NCI-H187 treated with DMSO at 0.1 percent for 48 hours (cell line): ENCODE measurements around the gene QPCT.

Experiments used
- DNase-seq: peaks from one replicate; lab custom pipeline; 2025; lab: John Stamatoyannopoulos, UW

The QPCT gene

GRCh38 chr2:37324786-37325624 lies 19.4 kb upstream of the QPCT start, which contains the start of gene PRKD3:
PRKD3 (minus strand) TSS chr2:37324833; CDS start chr2:37316524, 8,309 bp downstream.
- no peak for DNase-seq

GRCh38 chr2:37325625-37326071 lies 18.8 kb upstream of the QPCT start:
- DNase-seq = no peak

GRCh38 chr2:37326285-37326684 lies 18.1 kb upstream of the QPCT start:
- no peak for DNase-seq

- DNase-seq = no peak
Observed at GRCh38 chr2:37326866-37327634, 17.4 kb upstream of the QPCT start.

- DNase-seq = no peak
Observed at GRCh38 chr2:37330681-37331080, 13.7 kb upstream of the QPCT start.

GRCh38 chr2:37332560-37332959 lies 11.9 kb upstream of the QPCT start:
- no peak for DNase-seq

- no peak for DNase-seq
Observed at GRCh38 chr2:37333256-37333655, 11.2 kb upstream of the QPCT start.

- no peak for DNase-seq
Observed at GRCh38 chr2:37335604-37336003, 8.8 kb upstream of the QPCT start.

- DNase-seq = no peak
Observed at GRCh38 chr2:37337620-37338280, 6.7 kb upstream of the QPCT start.

GRCh38 chr2:37338933-37339332 lies 5.5 kb upstream of the QPCT start:
- no peak for DNase-seq

GRCh38 chr2:37340637-37341036 lies 3.8 kb upstream of the QPCT start:
- no peak for DNase-seq

- DNase-seq = no peak
Observed at GRCh38 chr2:37342591-37343220, 1.7 kb upstream of the QPCT start.

- DNase-seq = no peak
Observed at GRCh38 chr2:37343537-37344434, 644 bp upstream of the QPCT start.

GRCh38 chr2:37348155-37348554 lies 3.7 kb downstream of the QPCT start:
- DNase-seq = no peak

- DNase-seq = peak; percentile 15
Observed at GRCh38 chr2:37349231-37349860, 4.9 kb downstream of the QPCT start.

- DNase-seq = no peak
Observed at GRCh38 chr2:37350034-37350433, 5.6 kb downstream of the QPCT start.

- no peak for DNase-seq
Observed at GRCh38 chr2:37354531-37354930, 10.1 kb downstream of the QPCT start.

- DNase-seq = no peak
Observed at GRCh38 chr2:37355735-37356134, 11.3 kb downstream of the QPCT start.

- DNase-seq = no peak
Observed at GRCh38 chr2:37356299-37356698, 11.9 kb downstream of the QPCT start.

- DNase-seq = no peak
Observed at GRCh38 chr2:37357069-37357468, 12.6 kb downstream of the QPCT start.

- no peak for DNase-seq
Observed at GRCh38 chr2:37357530-37357929, 13.1 kb downstream of the QPCT start.
